Uterus (tissue), 2 donors: ENCODE measurements around the gene TCP1.

Experiments used
- POLR2A ChIP-seq, 2 donors: fragments of 450-650 bp; IDR thresholded peaks; one replicate each; pipeline ENCODE4 v1.6.1; 2016; ENCODE audit warnings: antibody characterized with exemption in 2 of 2, mild to moderate bottlenecking in 1 of 2, moderate library complexity in 1 of 2
- TF ChIP-seq, protein P1 (sequence below), 4 experiments: fragments of 200-600 bp in 2 of 4; fragments of 450-650 bp in 2 of 4; sonication (generic) in 2 of 4; IDR thresholded peaks; one replicate each; pipeline ENCODE4 v1.5.1; 2016 to 2019; ENCODE audit warnings: antibody characterized with exemption in 4 of 4, mild to moderate bottlenecking in 2 of 4, moderate library complexity in 1 of 4

GRCh38 chr6:159836718-159837490, 47.5 kb upstream of the TCP1 start:
- TF ChIP-seq, protein P1, sequence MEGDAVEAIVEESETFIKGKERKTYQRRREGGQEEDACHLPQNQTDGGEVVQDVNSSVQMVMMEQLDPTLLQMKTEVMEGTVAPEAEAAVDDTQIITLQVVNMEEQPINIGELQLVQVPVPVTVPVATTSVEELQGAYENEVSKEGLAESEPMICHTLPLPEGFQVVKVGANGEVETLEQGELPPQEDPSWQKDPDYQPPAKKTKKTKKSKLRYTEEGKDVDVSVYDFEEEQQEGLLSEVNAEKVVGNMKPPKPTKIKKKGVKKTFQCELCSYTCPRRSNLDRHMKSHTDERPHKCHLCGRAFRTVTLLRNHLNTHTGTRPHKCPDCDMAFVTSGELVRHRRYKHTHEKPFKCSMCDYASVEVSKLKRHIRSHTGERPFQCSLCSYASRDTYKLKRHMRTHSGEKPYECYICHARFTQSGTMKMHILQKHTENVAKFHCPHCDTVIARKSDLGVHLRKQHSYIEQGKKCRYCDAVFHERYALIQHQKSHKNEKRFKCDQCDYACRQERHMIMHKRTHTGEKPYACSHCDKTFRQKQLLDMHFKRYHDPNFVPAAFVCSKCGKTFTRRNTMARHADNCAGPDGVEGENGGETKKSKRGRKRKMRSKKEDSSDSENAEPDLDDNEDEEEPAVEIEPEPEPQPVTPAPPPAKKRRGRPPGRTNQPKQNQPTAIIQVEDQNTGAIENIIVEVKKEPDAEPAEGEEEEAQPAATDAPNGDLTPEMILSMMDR (IDR thresholded peaks at IDR 0.05), result no peak
- TF ChIP-seq POLR2A (IDR thresholded peaks at IDR 0.05), result no peak
